CD14-positive monocyte (primary cell): ENCODE data around the gene CDK15. TPM values are rescaled to one million over a fixed set of nuclear protein-coding genes. Genes with fewer than 3 reads are reported as not detected.

ENCODE experiments used
- DNase-seq, 3 donors: peaks; one replicate each; pipeline ENCODE4 v3.0.0-alpha.2; 2011 to 2022
- H2AFZ ChIP-seq: 2 replicates; pipeline ENCODE4 v1.6.0; 2012; ENCODE audit warnings: mild to moderate bottlenecking, low read depth, low read length, inconsistent platforms; ENCODE audit not compliant: insufficient read depth, poor library complexity, severe bottlenecking
- H3K27ac ChIP-seq, 2 donors: 1 replicate in 1 of 2; 2 replicates in 1 of 2; pipeline ENCODE4 v1.5.1; 2012 to 2013; ENCODE audit warnings: low read length in 2 of 2, control low read depth in 1 of 2, inconsistent platforms in 1 of 2, low read depth in 1 of 2, mild to moderate bottlenecking in 1 of 2
- H3K27me3 ChIP-seq, 2 donors: one replicate each; pipeline versions ENCODE4 v1.6.0 to v1.6.1; 2011 to 2013; ENCODE audit warnings: low read length in 2 of 2; ENCODE audit not compliant: control insufficient read depth in 2 of 2, insufficient read depth in 2 of 2
- H3K36me3 ChIP-seq, 2 donors: replicated peaks in 1 of 2; 1 replicate in 1 of 2; 2 replicates in 1 of 2; pipeline versions ENCODE4 v1.5.1 to v1.6.1; 2012 to 2013; ENCODE audit warnings: low read length in 2 of 2, control low read depth in 1 of 2, inconsistent platforms in 1 of 2, mild to moderate bottlenecking in 1 of 2; ENCODE audit not compliant: insufficient read depth in 2 of 2, control insufficient read depth in 1 of 2
- H3K4me1 ChIP-seq, 2 donors: 1 replicate in 1 of 2; 2 replicates in 1 of 2; pipeline versions ENCODE4 v1.5.1 to v1.6.1; 2012 to 2013; ENCODE audit warnings: low read length in 2 of 2, control low read depth in 1 of 2, inconsistent platforms in 1 of 2, mild to moderate bottlenecking in 1 of 2, moderate library complexity in 1 of 2; ENCODE audit not compliant: insufficient read depth in 2 of 2, control insufficient read depth in 1 of 2
- H3K4me2 ChIP-seq: replicated peaks from 2 replicates; pipeline ENCODE3; 2012; ENCODE audit warnings: low read length, moderate library complexity, mild to moderate bottlenecking; ENCODE audit not compliant: poor library complexity, severe bottlenecking; ENCODE audit errors: extremely low read depth
- H3K4me3 ChIP-seq, 3 experiments: fragments of 200-600 bp in 1 of 3; sonication (generic) in 1 of 3; replicated peaks in 1 of 3; 1 replicate in 2 of 3; 2 replicates in 1 of 3; pipeline ENCODE4 v1.5.1; 2011 to 2013; ENCODE audit warnings: low read length in 3 of 3, mild to moderate bottlenecking in 3 of 3, control low read depth in 2 of 3, low read depth in 2 of 3, inconsistent platforms in 1 of 3, moderate library complexity in 1 of 3
- H3K79me2 ChIP-seq: 2 replicates; pipeline ENCODE4 v1.6.0; 2012; ENCODE audit warnings: mild to moderate bottlenecking, control low read depth, inconsistent platforms, low read length, moderate library complexity; ENCODE audit not compliant: insufficient read depth
- H3K9ac ChIP-seq: 2 replicates; pipeline ENCODE4 v1.6.0; 2017; ENCODE audit warnings: low read length, mild to moderate bottlenecking; ENCODE audit not compliant: insufficient read depth, poor library complexity, severe bottlenecking
- H3K9me3 ChIP-seq, 2 donors: replicated peaks in 1 of 2; 1 replicate in 1 of 2; 2 replicates in 1 of 2; pipeline versions ENCODE4 v1.5.1 to v1.6.1; 2012 to 2013; ENCODE audit warnings: low read length in 2 of 2, control low read depth in 1 of 2; ENCODE audit not compliant: control insufficient read depth in 1 of 2, insufficient read depth in 1 of 2
- H4K20me1 ChIP-seq: 2 replicates; pipeline ENCODE4 v1.6.0; 2012; ENCODE audit warnings: mild to moderate bottlenecking, low read length, control low read depth, moderate library complexity; ENCODE audit not compliant: insufficient read depth
- H3K27ac Mint-ChIP-seq, 7 donors: one replicate each; pipeline ENCODE4 v1.8.0; 2020; ENCODE audit warnings: mild to moderate bottlenecking in 7 of 7, mixed read lengths in 7 of 7, moderate library complexity in 6 of 7, inconsistent platforms in 2 of 7
- H3K27me3 Mint-ChIP-seq, 3 donors: one replicate each; pipeline ENCODE4 v1.8.0; 2021 to 2022; ENCODE audit warnings: low read depth in 3 of 3, mild to moderate bottlenecking in 3 of 3, mixed read lengths in 3 of 3, moderate library complexity in 3 of 3, inconsistent platforms in 1 of 3
- H3K36me3 Mint-ChIP-seq, 2 donors: one replicate each; pipeline ENCODE4 v1.8.0; 2020; ENCODE audit warnings: mixed read lengths in 2 of 2, inconsistent platforms in 1 of 2, mild to moderate bottlenecking in 1 of 2
- H3K4me1 Mint-ChIP-seq: one replicate; pipeline ENCODE4 v1.8.0; 2020; ENCODE audit warnings: mild to moderate bottlenecking, mixed read lengths
- H3K4me3 Mint-ChIP-seq, 2 donors: one replicate each; pipeline ENCODE4 v1.8.0; 2020; ENCODE audit warnings: mild to moderate bottlenecking in 2 of 2, mixed read lengths in 2 of 2, moderate library complexity in 1 of 2
- H3K9me3 Mint-ChIP-seq, 7 donors: one replicate each; pipeline ENCODE4 v1.8.0; 2020 to 2022; ENCODE audit warnings: mixed read lengths in 7 of 7, mild to moderate bottlenecking in 6 of 7, moderate library complexity in 6 of 7, inconsistent platforms in 2 of 7
- WGBS: methylation state at CpG from one replicate; pipeline ENCODE4 v1.1.5; 2013; ENCODE audit warnings: missing lambda C conversion rate; ENCODE audit not compliant: insufficient coverage; 5-methylcytosine and 5-hydroxymethylcytosine counted together
- intact Hi-C, 2 donors: fragments of 100-400 bp; cut with micrococcal nuclease; formaldehyde crosslinking; loops; one replicate each; pipeline versions ENCODE4 v1.15.0 to v1.15.1; 2023
- polyA plus RNA-seq, 3 donors: library from polyadenylated mRNA; depleted of rRNA in 1 of 3; unstranded in 2 of 3; stranded (reverse) in 1 of 3; fragments of 300-500 nt in 2 of 3; fragments of >200 nt in 1 of 3; fragmentation: Illumina TruSeq in 2 of 3; gene quantifications; 1 replicate in 2 of 3; 2 replicates in 1 of 3; pipeline ENCODE4 v1.2.3, GENCODE V29; 2012 to 2021
- TF ChIP-seq, protein P1 (sequence below): fragments of 200-600 bp; IDR thresholded peaks from one replicate; pipeline ENCODE4 v1.8.0; 2022; ENCODE audit warnings: antibody characterized with exemption, mild to moderate bottlenecking

CDK15 gene
- polyA plus RNA-seq, 3 donors, result not detected

DNA sequence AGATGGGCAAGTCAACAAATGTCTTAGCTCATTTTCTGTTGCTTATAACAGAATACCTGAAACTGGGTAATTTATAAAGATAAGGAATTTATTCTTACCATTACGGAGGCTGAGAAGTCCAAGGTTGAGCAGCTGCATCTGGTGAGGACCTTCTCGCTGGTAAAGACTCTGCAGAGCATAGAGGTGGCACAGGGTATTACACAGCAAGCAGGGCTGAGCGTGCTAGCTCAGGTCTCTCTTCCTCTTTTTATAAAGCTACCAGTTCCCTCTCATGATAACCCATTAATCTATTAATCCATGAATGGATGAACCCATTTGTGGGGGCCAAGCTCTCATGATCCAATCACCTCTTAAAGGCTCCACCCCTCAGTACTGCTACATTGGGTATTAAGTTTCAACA lies 109.1 kb downstream of the CDK15 start:
- Histone ChIP-seq H3K4me3 (no peak overlapping the region), H3K27me3 (no peaks in the 10 kb centered on the region), H3K9me3 (no peaks in the 10 kb centered on the region), H3K36me3 (no peaks in the 10 kb centered on the region), H3K27ac (no peak overlapping the region), H3K4me2 (no peak overlapping the region), H3K4me1 (no peaks in the 10 kb centered on the region), H2AFZ (peak overlapping the region; percentile 9), H3K9ac (no peak overlapping the region), H3K79me2 (no peaks in the 10 kb centered on the region), H4K20me1 (no peaks in the 10 kb centered on the region)
- no peak for DNase-seq
- WGBS, result 50% methylated on average over 1 of the region's 3 CpGs
- H3K9me3 Mint-ChIP-seq, result no peaks in the 10 kb centered on the region
- H3K27me3 Mint-ChIP-seq, result no peaks in the 10 kb centered on the region
- no peak overlapping the region for H3K4me3 Mint-ChIP-seq
- no peaks in the 10 kb centered on the region for H3K4me1 Mint-ChIP-seq
- intact Hi-C loops, result no loop called here
- no peak overlapping the region for H3K27ac Mint-ChIP-seq
- H3K36me3 Mint-ChIP-seq, result no peaks in the 10 kb centered on the region
- TF ChIP-seq, protein P1, sequence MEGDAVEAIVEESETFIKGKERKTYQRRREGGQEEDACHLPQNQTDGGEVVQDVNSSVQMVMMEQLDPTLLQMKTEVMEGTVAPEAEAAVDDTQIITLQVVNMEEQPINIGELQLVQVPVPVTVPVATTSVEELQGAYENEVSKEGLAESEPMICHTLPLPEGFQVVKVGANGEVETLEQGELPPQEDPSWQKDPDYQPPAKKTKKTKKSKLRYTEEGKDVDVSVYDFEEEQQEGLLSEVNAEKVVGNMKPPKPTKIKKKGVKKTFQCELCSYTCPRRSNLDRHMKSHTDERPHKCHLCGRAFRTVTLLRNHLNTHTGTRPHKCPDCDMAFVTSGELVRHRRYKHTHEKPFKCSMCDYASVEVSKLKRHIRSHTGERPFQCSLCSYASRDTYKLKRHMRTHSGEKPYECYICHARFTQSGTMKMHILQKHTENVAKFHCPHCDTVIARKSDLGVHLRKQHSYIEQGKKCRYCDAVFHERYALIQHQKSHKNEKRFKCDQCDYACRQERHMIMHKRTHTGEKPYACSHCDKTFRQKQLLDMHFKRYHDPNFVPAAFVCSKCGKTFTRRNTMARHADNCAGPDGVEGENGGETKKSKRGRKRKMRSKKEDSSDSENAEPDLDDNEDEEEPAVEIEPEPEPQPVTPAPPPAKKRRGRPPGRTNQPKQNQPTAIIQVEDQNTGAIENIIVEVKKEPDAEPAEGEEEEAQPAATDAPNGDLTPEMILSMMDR, result no peak

DNA sequence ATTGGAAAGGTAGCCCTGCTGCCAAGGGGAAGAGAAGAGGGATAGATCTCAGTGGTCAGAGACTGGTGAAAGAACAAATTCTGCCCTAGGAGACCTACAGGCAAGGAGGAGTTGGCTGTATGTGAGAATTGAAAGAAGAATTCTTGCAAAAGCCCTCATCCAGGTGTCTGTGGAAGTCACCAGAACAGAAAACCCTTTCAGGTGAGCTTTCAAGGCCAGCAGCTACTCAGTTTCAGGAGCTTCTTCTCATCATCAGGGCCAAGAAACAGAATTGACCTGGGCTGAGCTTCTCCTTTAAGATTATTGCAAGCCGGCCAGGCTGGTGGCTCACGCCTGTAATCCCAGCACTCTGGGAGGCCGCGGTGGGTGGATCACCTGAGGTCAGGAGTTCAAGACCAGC lies 110.2 kb downstream of the CDK15 start:
- Histone ChIP-seq H2AFZ (no peak overlapping the region), H3K27ac (no peak overlapping the region), H3K9ac (no peak overlapping the region), H3K4me2 (no peak overlapping the region), H3K27me3 (no peaks in the 10 kb centered on the region), H3K9me3 (no peaks in the 10 kb centered on the region), H3K4me1 (no peaks in the 10 kb centered on the region), H3K4me3 (no peak overlapping the region), H3K36me3 (no peaks in the 10 kb centered on the region), H3K79me2 (no peaks in the 10 kb centered on the region), H4K20me1 (no peaks in the 10 kb centered on the region)
- no peaks in the 10 kb centered on the region for H3K36me3 Mint-ChIP-seq
- TF ChIP-seq, protein P1, result no peak
- no peaks in the 10 kb centered on the region for H3K9me3 Mint-ChIP-seq
- intact Hi-C loops, result no loop called here
- no peak overlapping the region for H3K4me3 Mint-ChIP-seq
- H3K4me1 Mint-ChIP-seq, result no peaks in the 10 kb centered on the region
- no peaks in the 10 kb centered on the region for H3K27me3 Mint-ChIP-seq
- H3K27ac Mint-ChIP-seq, result no peak overlapping the region
- no CpG with 5 or more reads among the region's 4 CpGs for WGBS
- no peak for DNase-seq
